Measurements from ENCODE around the gene LPIN1.

LPIN1 gene

GRCh38 chr2:11775384-11775783 is 29.0 kb downstream of the LPIN1 start:
- H3K27ac Mint-ChIP-seq: peak overlapping the region; percentile 68 to 98
- no peaks in the 10 kb centered on the region for H3K27me3 Mint-ChIP-seq
- ATAC-seq (peak; percentile 80), DNase-seq (peak in 1 of 2 donors; percentile 10)
- peak overlapping the region; percentile 55 to 64 for H3K4me3 Mint-ChIP-seq
- no peaks in the 10 kb centered on the region for H3K9me3 Mint-ChIP-seq
- H3K4me1 Mint-ChIP-seq: peaks cover 61% of the 10 kb centered on the region

GRCh38 chr2:11777066-11777782 is 30.8 kb downstream of the LPIN1 start:
- no peak for ATAC-seq
- H3K27ac Mint-ChIP-seq: no peak overlapping the region
- peaks cover 58% of the 10 kb centered on the region for H3K4me1 Mint-ChIP-seq
- no peak for DNase-seq
- H3K9me3 Mint-ChIP-seq: no peaks in the 10 kb centered on the region
- no peaks in the 10 kb centered on the region for H3K27me3 Mint-ChIP-seq
- H3K4me3 Mint-ChIP-seq: no peak overlapping the region

DNA sequence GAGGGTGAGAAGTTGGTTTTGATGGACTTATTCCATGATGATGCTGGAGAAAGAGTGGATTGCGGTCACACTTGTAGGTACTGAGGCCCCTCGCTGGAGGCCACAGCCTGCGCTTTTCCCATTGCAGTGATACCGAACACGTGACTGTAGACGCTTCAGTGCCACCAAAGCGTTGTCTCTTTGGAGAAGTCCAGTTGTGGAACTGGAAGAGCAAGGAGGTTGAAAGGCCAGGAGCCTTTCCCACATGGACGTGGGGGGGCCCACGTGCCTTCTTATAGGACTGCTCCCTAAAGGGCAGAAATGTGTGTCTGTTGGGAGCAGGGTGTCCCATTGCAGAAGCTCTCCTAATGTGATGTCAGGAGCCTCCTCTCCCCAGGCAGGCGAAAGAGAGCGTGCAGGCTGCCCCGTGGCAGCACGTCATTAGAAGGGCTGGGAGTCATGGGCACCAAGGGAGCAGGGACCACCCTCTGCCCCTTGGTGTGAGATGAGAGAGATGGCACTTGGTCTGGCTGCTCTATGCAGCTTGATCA is 31.5 kb downstream of the LPIN1 start:
- DNase-seq (no peak), ATAC-seq (no peak)
- Mint-ChIP-seq H3K27ac (peak overlapping the region in 1 of 2 donors; percentile 49), H3K27me3 (no peaks in the 10 kb centered on the region), H3K4me1 (peaks cover 57% of the 10 kb centered on the region), H3K4me3 (peak overlapping the region; percentile 6 to 45), H3K9me3 (no peaks in the 10 kb centered on the region)

- Mint-ChIP-seq H3K4me1 (peaks cover 52% of the 10 kb centered on the region), H3K4me3 (peak overlapping the region; percentile 45 to 76), H3K27ac (peak overlapping the region; percentile 42 to 61), H3K27me3 (no peaks in the 10 kb centered on the region), H3K9me3 (no peaks in the 10 kb centered on the region)
- ATAC-seq (no peak), DNase-seq (no peak)
Observed at GRCh38 chr2:11778416-11778815, 32.0 kb downstream of the LPIN1 start.

DNA sequence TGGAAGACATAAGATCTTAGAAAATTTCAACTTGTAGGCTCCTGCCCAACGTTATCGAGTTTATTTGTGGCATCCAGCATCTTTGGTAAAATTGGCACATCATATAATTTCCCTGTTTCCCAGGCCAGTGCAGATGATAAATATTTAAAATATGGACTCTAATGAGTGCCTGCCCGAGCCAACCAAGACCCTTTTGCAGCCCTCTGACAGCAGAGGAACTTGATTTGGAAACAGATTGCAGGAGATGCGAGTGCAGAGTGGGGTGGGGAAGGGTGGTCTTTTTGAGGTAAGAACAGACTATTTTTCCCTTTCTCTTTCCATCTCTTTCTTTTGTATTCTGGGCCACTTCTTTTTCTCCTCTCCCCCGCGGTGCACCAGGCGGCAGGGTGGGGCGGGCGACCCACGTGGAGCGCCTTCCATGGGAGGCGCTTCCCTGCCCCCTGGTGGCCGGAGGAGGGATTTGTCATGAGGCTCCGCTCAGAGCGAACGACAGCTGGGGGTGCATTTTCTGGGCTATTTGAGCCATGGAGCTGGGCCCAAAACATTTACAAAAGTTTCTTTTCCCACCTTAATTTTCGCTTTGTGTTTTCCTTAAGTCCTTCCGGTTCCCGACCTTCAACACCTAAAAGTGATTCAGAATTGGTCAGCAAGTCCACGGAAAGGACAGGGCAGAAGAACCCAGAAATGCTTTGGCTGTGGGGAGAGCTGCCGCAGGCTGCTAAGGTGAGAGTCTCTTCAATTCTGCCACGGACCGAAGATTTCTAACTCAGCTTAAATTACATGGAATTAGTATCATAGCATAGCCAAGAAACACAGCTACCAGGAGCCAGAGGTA is 32.7 kb downstream of the LPIN1 start:
- H3K9me3 Mint-ChIP-seq: no peaks in the 10 kb centered on the region
- peak overlapping the region in 1 of 2 donors; percentile 61 for H3K27ac Mint-ChIP-seq
- DNase-seq: peak; percentile 79 to 83
- H3K27me3 Mint-ChIP-seq: no peaks in the 10 kb centered on the region
- ATAC-seq: peak; percentile 88
- peak overlapping the region; percentile 62 to 76 for H3K4me3 Mint-ChIP-seq
- peaks cover 45% of the 10 kb centered on the region for H3K4me1 Mint-ChIP-seq

GRCh38 chr2:11781602-11782001 is 35.2 kb downstream of the LPIN1 start:
- ATAC-seq (no peak), DNase-seq (no peak)
- H3K4me1 Mint-ChIP-seq: peaks cover 31% of the 10 kb centered on the region
- H3K4me3 Mint-ChIP-seq: no peak overlapping the region
- no peaks in the 10 kb centered on the region for H3K9me3 Mint-ChIP-seq
- peak overlapping the region in 1 of 2 donors; percentile 63 for H3K27ac Mint-ChIP-seq
- H3K27me3 Mint-ChIP-seq: no peaks in the 10 kb centered on the region

DNA sequence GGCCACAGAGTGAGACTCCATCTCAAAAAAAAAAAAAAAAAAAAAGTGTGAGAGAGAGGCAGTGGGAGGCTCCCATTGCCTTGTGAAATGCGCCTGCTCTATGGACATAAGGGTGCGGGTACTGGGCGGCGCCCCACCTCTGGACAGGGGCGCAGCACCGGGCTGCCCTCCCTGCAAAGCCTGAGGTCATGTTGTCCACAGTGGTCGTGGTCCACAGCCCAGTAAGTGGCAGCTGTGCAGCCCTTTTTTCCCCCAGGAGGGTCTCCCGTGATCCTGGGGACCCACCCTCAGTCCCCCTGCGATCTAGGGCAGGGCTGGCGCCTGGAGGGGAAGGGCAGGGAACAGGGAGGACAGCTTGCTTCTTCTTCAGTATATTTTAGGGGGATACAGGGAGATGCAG is 37.8 kb downstream of the LPIN1 start:
- ATAC-seq: no peak

GRCh38 chr2:11784747-11785610 is 38.5 kb downstream of the LPIN1 start:
- H3K27me3 Mint-ChIP-seq: no peaks in the 10 kb centered on the region
- no peak overlapping the region for H3K27ac Mint-ChIP-seq
- no peaks in the 10 kb centered on the region for H3K9me3 Mint-ChIP-seq
- ATAC-seq (peak; percentile 67), DNase-seq (peak; percentile 32 to 39)
- no peak overlapping the region for H3K4me3 Mint-ChIP-seq
- H3K4me1 Mint-ChIP-seq: peaks cover 5% of the 10 kb centered on the region

More for the DNA sequence above, 37.8 kb downstream of the LPIN1 start:
- H3K4me1 Mint-ChIP-seq: peaks cover 8% of the 10 kb centered on the region
- no peaks in the 10 kb centered on the region for H3K27me3 Mint-ChIP-seq
- DNase-seq: no peak
- no peak overlapping the region for H3K27ac Mint-ChIP-seq
- H3K4me3 Mint-ChIP-seq: no peak overlapping the region
- no peaks in the 10 kb centered on the region for H3K9me3 Mint-ChIP-seq

GRCh38 chr2:11785611-11785940 is 39.1 kb downstream of the LPIN1 start:
- no peak for DNase-seq
- Mint-ChIP-seq H3K27me3 (no peaks in the 10 kb centered on the region), H3K9me3 (no peaks in the 10 kb centered on the region), H3K27ac (no peak overlapping the region), H3K4me1 (peaks cover 5% of the 10 kb centered on the region), H3K4me3 (no peak overlapping the region)
- ATAC-seq: no peak

- H3K27me3 Mint-ChIP-seq: no peaks in the 10 kb centered on the region
- H3K4me1 Mint-ChIP-seq: peaks cover 5% of the 10 kb centered on the region
- H3K9me3 Mint-ChIP-seq: no peaks in the 10 kb centered on the region
- H3K4me3 Mint-ChIP-seq: no peak overlapping the region
- no peak for ATAC-seq
- no peak for DNase-seq
- no peak overlapping the region for H3K27ac Mint-ChIP-seq
Observed at GRCh38 chr2:11786191-11786590, 39.8 kb downstream of the LPIN1 start.

- no peak for ATAC-seq
- Mint-ChIP-seq H3K9me3 (no peaks in the 10 kb centered on the region), H3K27me3 (no peaks in the 10 kb centered on the region), H3K4me3 (no peak overlapping the region), H3K27ac (no peak overlapping the region), H3K4me1 (peaks cover 5% of the 10 kb centered on the region)
- DNase-seq: no peak
Observed at GRCh38 chr2:11786592-11786991, 40.2 kb downstream of the LPIN1 start.

- Mint-ChIP-seq H3K27me3 (no peaks in the 10 kb centered on the region), H3K27ac (no peak overlapping the region)
Observed at GRCh38 chr2:11787991-11788390, 41.6 kb downstream of the LPIN1 start.

GRCh38 chr2:11788461-11789124 is 42.2 kb downstream of the LPIN1 start:
- peak overlapping the region in 1 of 2 donors; percentile 59 for H3K27ac Mint-ChIP-seq
- peaks cover 5% of the 10 kb centered on the region for H3K4me1 Mint-ChIP-seq
- ATAC-seq: no peak
- no peaks in the 10 kb centered on the region for H3K9me3 Mint-ChIP-seq
- H3K4me3 Mint-ChIP-seq: no peak overlapping the region
- no peak for DNase-seq
- no peaks in the 10 kb centered on the region for H3K27me3 Mint-ChIP-seq

More at GRCh38 chr2:11787991-11788390, 41.6 kb downstream of the LPIN1 start:
- Mint-ChIP-seq H3K9me3 (no peaks in the 10 kb centered on the region), H3K4me1 (peaks cover 5% of the 10 kb centered on the region), H3K4me3 (no peak overlapping the region)
- no peak for DNase-seq
- no peak for ATAC-seq

- no peak overlapping the region for H3K4me3 Mint-ChIP-seq
- H3K9me3 Mint-ChIP-seq: no peaks in the 10 kb centered on the region
- H3K4me1 Mint-ChIP-seq: peaks cover 5% of the 10 kb centered on the region
- H3K27me3 Mint-ChIP-seq: no peaks in the 10 kb centered on the region
- H3K27ac Mint-ChIP-seq: no peak overlapping the region
- ATAC-seq (no peak), DNase-seq (no peak)
Observed at GRCh38 chr2:11789243-11789642, 42.8 kb downstream of the LPIN1 start.

DNA sequence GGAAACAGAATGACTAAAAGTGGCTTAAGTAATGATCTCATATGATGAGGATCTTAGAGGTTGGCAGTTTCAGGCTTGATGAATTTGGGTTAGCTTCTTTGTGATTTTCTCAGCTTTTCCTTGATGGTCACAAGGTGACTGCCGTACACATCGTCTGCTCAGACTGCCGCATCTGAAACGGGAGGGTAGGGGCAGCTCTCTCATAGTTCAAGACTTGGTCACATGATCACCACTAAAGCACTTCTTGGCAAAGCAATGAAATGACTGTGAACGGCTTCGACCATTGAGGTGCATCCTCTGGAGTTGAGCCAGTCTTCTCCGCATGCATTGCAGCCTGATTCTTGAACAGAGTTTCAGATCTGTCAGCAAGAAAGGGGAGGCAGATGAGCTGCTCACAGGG is 43.8 kb downstream of the LPIN1 start:
- no peaks in the 10 kb centered on the region for H3K27me3 Mint-ChIP-seq
- ATAC-seq (no peak), DNase-seq (no peak)
- H3K4me1 Mint-ChIP-seq: no peaks in the 10 kb centered on the region
- no peak overlapping the region for H3K4me3 Mint-ChIP-seq
- H3K9me3 Mint-ChIP-seq: no peaks in the 10 kb centered on the region
- no peak overlapping the region for H3K27ac Mint-ChIP-seq
